Gastroesophageal sphincter (tissue), 2 donors: ENCODE measurements around the gene LTBP1.

Experiments
- EP300 ChIP-seq: sonication (generic); formaldehyde crosslinking; IDR thresholded peaks from one replicate; pipeline ENCODE4 v1.6.1; 2017; ENCODE audit warnings: antibody characterized with exemption, mild to moderate bottlenecking
- POLR2A ChIP-seq, 2 donors: fragments of 450-650 bp; IDR thresholded peaks; one replicate each; pipeline ENCODE4 v1.6.1; 2017; ENCODE audit warnings: antibody characterized with exemption in 2 of 2, mild to moderate bottlenecking in 2 of 2, moderate library complexity in 1 of 2

DNA sequence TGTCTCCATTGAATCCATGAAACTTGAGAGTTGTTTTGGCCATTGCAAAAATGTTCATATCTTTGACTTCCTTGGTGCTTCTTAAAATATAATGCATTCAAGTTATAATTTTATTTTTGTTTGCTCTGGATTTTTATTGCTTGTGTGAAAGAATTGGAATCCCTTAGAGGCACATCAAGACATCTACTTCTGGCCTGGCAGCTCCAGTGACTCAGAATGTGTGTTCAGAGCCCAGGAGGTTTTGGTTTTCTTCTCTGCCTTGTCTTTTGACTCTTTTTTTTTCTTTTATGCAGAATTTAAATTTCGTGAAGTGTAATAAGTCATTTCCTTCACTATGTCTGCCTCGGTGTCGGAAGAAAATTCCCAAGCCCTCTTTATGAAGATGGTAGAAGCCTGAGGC lies 180.2 kb downstream of the LTBP1 start:
- TF ChIP-seq EP300 (no peak), POLR2A (IDR thresholded peaks at IDR 0.05) (no peak)
